Astrocyte (in vitro differentiated cells and primary cell): ENCODE data around the gene TNRC6C. TPM values are rescaled to one million over a fixed set of nuclear protein-coding genes. Genes with fewer than 3 reads are reported as not detected.
"Not testable (repeated sequence)": the region's sequence is repeated elsewhere in the genome, so short reads cannot be mapped to it uniquely, and the experiment has no call there.

ENCODE experiments used
- DNase-seq: peaks from one replicate; pipeline ENCODE4 v3.0.0-alpha.2; 2010; ENCODE audit warnings: low read depth
- FAIRE-seq: peaks from 2 replicates; lab custom pipeline; 2011; peaks lifted over from hg19 to GRCh38; lab: Jason Lieb, UNC
- H2AFZ ChIP-seq: 2 replicates; pipeline ENCODE4 v1.6.0; 2012; ENCODE audit warnings: low read depth, low read length, inconsistent platforms
- H3K27ac ChIP-seq: 2 replicates; pipeline ENCODE4 v1.5.1; 2011; ENCODE audit warnings: low read depth, low read length, inconsistent platforms
- H3K27me3 ChIP-seq: 2 replicates; pipeline ENCODE4 v1.6.0; 2011; ENCODE audit warnings: low read length, inconsistent platforms; ENCODE audit not compliant: insufficient read depth
- H3K36me3 ChIP-seq: 2 replicates; pipeline ENCODE4 v1.5.1; 2011; ENCODE audit warnings: low read length, inconsistent platforms; ENCODE audit not compliant: insufficient read depth
- H3K4me1 ChIP-seq: 2 replicates; pipeline ENCODE4 v1.5.1; 2011; ENCODE audit warnings: low read length, inconsistent platforms; ENCODE audit not compliant: insufficient read depth
- H3K4me2 ChIP-seq: 2 replicates; pipeline ENCODE4 v1.6.0; 2012; ENCODE audit warnings: low read length, inconsistent platforms
- H3K4me3 ChIP-seq: 2 replicates; pipeline ENCODE4 v1.5.1; 2011; ENCODE audit warnings: low read depth, mild to moderate bottlenecking, low read length, inconsistent platforms; ENCODE audit not compliant: insufficient read depth
- H3K79me2 ChIP-seq: 2 replicates; pipeline ENCODE4 v1.6.0; 2012; ENCODE audit warnings: mild to moderate bottlenecking, low read length, inconsistent platforms; ENCODE audit not compliant: insufficient read depth
- H3K9ac ChIP-seq: 2 replicates; pipeline ENCODE4 v1.6.0; 2012; ENCODE audit warnings: mild to moderate bottlenecking, low read length, inconsistent platforms
- H3K9me3 ChIP-seq: 2 replicates; pipeline ENCODE4 v1.5.1; 2012; ENCODE audit warnings: low read depth, mild to moderate bottlenecking, low read length, inconsistent platforms; ENCODE audit not compliant: insufficient read depth
- H4K20me1 ChIP-seq: 2 replicates; pipeline ENCODE4 v1.6.0; 2012; ENCODE audit warnings: low read length, inconsistent platforms; ENCODE audit not compliant: insufficient read depth
- H3K27ac Mint-ChIP-seq: one replicate; pipeline ENCODE4 v1.8.0; 2021; ENCODE audit warnings: mild to moderate bottlenecking, mixed read lengths; ENCODE audit not compliant: unreplicated experiment
- H3K27me3 Mint-ChIP-seq: one replicate; pipeline ENCODE4 v1.8.0; 2021; ENCODE audit warnings: low read depth, mixed read lengths; ENCODE audit not compliant: unreplicated experiment
- H3K36me3 Mint-ChIP-seq: one replicate; pipeline ENCODE4 v1.8.0; 2021; ENCODE audit warnings: low read depth, mixed read lengths; ENCODE audit not compliant: unreplicated experiment
- H3K4me1 Mint-ChIP-seq: one replicate; pipeline ENCODE4 v1.8.0; 2021; ENCODE audit warnings: low read depth, mixed read lengths; ENCODE audit not compliant: unreplicated experiment
- H3K4me3 Mint-ChIP-seq: one replicate; pipeline ENCODE4 v1.8.0; 2021; ENCODE audit warnings: mild to moderate bottlenecking, moderate library complexity, mixed read lengths; ENCODE audit not compliant: unreplicated experiment
- H3K9me3 Mint-ChIP-seq: one replicate; pipeline ENCODE4 v1.8.0; 2021; ENCODE audit warnings: mild to moderate bottlenecking, mixed read lengths; ENCODE audit not compliant: unreplicated experiment
- EZH2 ChIP-seq: IDR thresholded peaks from 2 replicates; pipeline ENCODE4 v1.6.1; 2012; ENCODE audit warnings: mild to moderate bottlenecking, low read length, inconsistent platforms; ENCODE audit not compliant: insufficient read depth
- total RNA-seq: library from RNA; stranded (reverse); gene quantifications from 2 replicates; pipeline ENCODE4 v1.2.1, GENCODE V29; 2021
- TF ChIP-seq, protein P1 (sequence below): IDR thresholded peaks from 2 replicates; pipeline ENCODE4 v1.5.1; 2011; ENCODE audit warnings: low read depth, mild to moderate bottlenecking, inconsistent platforms, low read length, moderate library complexity; ENCODE audit not compliant: insufficient read depth

Gene TNRC6C
- total RNA-seq, 1 donor from 2014 or later = 7.3 TPM

GRCh38 chr17:78062596-78062995 is 104.1 kb downstream of the TNRC6C start:
- Histone ChIP-seq H3K4me2 (no peak overlapping the region), H3K9me3 (no peaks in the 10 kb centered on the region), H4K20me1 (peaks cover 10% of the 10 kb centered on the region), H3K4me3 (no peak overlapping the region), H3K79me2 (no peaks in the 10 kb centered on the region), H2AFZ (no peak overlapping the region), H3K27ac (no peak overlapping the region), H3K36me3 (no peaks in the 10 kb centered on the region), H3K27me3 (no peaks in the 10 kb centered on the region), H3K4me1 (peaks cover 4% of the 10 kb centered on the region), H3K9ac (no peak overlapping the region)
- FAIRE-seq (no peak), DNase-seq (no peak)
- Mint-ChIP-seq H3K27ac (no peak overlapping the region), H3K9me3 (no peaks in the 10 kb centered on the region), H3K4me3 (no peak overlapping the region), H3K36me3 (no peaks in the 10 kb centered on the region), H3K4me1 (peaks cover 12% of the 10 kb centered on the region), H3K27me3 (no peaks in the 10 kb centered on the region)
- no peak for TF ChIP-seq EZH2
- TF ChIP-seq, protein P1, sequence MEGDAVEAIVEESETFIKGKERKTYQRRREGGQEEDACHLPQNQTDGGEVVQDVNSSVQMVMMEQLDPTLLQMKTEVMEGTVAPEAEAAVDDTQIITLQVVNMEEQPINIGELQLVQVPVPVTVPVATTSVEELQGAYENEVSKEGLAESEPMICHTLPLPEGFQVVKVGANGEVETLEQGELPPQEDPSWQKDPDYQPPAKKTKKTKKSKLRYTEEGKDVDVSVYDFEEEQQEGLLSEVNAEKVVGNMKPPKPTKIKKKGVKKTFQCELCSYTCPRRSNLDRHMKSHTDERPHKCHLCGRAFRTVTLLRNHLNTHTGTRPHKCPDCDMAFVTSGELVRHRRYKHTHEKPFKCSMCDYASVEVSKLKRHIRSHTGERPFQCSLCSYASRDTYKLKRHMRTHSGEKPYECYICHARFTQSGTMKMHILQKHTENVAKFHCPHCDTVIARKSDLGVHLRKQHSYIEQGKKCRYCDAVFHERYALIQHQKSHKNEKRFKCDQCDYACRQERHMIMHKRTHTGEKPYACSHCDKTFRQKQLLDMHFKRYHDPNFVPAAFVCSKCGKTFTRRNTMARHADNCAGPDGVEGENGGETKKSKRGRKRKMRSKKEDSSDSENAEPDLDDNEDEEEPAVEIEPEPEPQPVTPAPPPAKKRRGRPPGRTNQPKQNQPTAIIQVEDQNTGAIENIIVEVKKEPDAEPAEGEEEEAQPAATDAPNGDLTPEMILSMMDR = no peak

DNA sequence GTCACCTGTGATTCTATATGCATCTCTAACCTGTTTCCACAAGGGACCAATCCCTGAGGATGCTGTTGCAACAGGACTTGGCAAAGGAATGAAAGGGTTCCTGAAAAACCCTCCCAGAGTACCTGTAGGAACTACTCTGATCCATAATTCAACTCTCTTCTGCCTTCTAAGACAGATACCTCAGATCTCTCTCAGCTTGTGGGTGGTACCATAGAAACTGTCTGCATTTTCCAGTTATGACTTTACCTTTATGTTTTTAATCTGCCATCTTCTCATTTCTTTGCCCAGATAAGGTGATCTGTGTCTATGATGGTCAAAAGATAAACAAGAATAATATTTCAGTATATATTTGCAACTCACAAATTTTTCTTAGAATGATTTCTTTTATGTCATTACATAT is 105.0 kb downstream of the TNRC6C start:
- DNase-seq (no peak), FAIRE-seq (no peak)
- Histone ChIP-seq H4K20me1 (peaks cover 10% of the 10 kb centered on the region), H2AFZ (no peak overlapping the region), H3K9me3 (no peaks in the 10 kb centered on the region), H3K9ac (no peak overlapping the region), H3K36me3 (no peaks in the 10 kb centered on the region), H3K27me3 (no peaks in the 10 kb centered on the region), H3K4me3 (no peak overlapping the region), H3K79me2 (no peaks in the 10 kb centered on the region), H3K27ac (no peak overlapping the region), H3K4me2 (no peak overlapping the region), H3K4me1 (peaks cover 4% of the 10 kb centered on the region)
- Mint-ChIP-seq H3K27me3 (no peaks in the 10 kb centered on the region), H3K4me1 (peaks cover 7% of the 10 kb centered on the region), H3K27ac (no peak overlapping the region), H3K36me3 (no peaks in the 10 kb centered on the region), H3K9me3 (no peaks in the 10 kb centered on the region), H3K4me3 (no peak overlapping the region)
- TF ChIP-seq, protein P1 = no peak
- no peak for TF ChIP-seq EZH2

DNA sequence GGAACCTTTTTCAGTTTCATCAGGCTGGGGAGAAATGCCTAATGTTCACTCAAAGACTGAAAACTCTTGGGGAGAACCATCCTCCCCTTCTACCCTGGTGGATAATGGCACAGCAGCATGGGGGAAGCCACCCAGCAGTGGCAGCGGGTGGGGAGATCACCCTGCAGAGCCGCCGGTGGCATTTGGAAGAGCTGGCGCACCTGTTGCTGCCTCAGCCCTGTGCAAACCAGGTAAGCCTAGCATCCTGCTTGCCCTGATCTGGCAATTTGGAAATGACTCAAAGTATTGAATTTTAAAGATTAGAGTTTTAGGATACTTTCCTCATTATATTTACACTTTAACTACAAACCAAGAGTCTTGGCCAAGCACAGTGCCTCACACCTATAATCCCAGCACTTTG is 106.2 kb downstream of the TNRC6C start:
- FAIRE-seq (no peak), DNase-seq (no peak)
- Mint-ChIP-seq H3K27ac (no peak overlapping the region), H3K36me3 (no peaks in the 10 kb centered on the region), H3K9me3 (no peaks in the 10 kb centered on the region), H3K27me3 (no peaks in the 10 kb centered on the region), H3K4me1 (no peaks in the 10 kb centered on the region), H3K4me3 (no peak overlapping the region)
- H3K27me3 ChIP-seq = no peaks in the 10 kb centered on the region
- no peaks in the 10 kb centered on the region for H3K79me2 ChIP-seq
- H3K9ac ChIP-seq = no peak overlapping the region
- no peaks in the 10 kb centered on the region for H3K4me1 ChIP-seq
- no peak overlapping the region for H3K4me3 ChIP-seq
- no peaks in the 10 kb centered on the region for H3K9me3 ChIP-seq
- no peak overlapping the region for H3K27ac ChIP-seq
- TF ChIP-seq, protein P1 = no peak
- no peak for TF ChIP-seq EZH2
- H3K36me3 ChIP-seq = no peaks in the 10 kb centered on the region
- H3K4me2 ChIP-seq = no peak overlapping the region
- H2AFZ ChIP-seq = no peak overlapping the region
- H4K20me1 ChIP-seq = peaks cover 4% of the 10 kb centered on the region

DNA sequence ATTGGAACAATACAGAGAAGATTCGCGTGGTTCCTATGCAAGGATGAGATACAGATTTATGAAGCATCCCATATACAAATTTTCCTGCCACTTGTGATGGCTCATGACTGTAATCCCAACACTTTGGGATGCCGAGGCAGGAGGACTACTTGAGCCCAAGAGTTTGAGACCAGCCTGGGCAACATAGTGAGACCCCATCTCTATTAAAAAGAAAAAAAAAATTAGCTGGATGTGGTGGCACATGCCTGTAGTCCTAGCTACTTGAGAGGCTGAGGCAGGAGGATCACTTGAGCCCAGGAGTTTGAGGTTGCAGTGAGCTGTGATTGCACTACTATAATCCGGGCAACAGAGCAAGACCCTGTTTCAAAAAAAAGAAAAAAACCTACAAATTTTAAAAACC is 108.5 kb downstream of the TNRC6C start:
- H3K27ac Mint-ChIP-seq, H3K4me2 ChIP-seq, H3K9me3 Mint-ChIP-seq, H3K4me3 Mint-ChIP-seq, H2AFZ ChIP-seq, H3K9ac ChIP-seq, H3K27ac ChIP-seq, H3K27me3 ChIP-seq, H3K4me3 ChIP-seq, H3K4me1 Mint-ChIP-seq, H4K20me1 ChIP-seq, H3K36me3 Mint-ChIP-seq, H3K4me1 ChIP-seq, H3K79me2 ChIP-seq, DNase-seq, FAIRE-seq, H3K36me3 ChIP-seq, H3K9me3 ChIP-seq, H3K27me3 Mint-ChIP-seq: not testable (repeated sequence)
